ENCODE results near the gene WBP2.

The WBP2 gene

GRCh38 chr17:75855310-75856061 lies at the start of gene WBP2:
WBP2 (minus strand) TSS chr17:75855335; CDS start chr17:75855297, 38 bp downstream.
- peak; percentile 87 to 95 (median 91) for DNase-seq

GRCh38 chr17:75902406-75902805 lies 47.3 kb upstream of the WBP2 start:
- no peak for DNase-seq

DNA sequence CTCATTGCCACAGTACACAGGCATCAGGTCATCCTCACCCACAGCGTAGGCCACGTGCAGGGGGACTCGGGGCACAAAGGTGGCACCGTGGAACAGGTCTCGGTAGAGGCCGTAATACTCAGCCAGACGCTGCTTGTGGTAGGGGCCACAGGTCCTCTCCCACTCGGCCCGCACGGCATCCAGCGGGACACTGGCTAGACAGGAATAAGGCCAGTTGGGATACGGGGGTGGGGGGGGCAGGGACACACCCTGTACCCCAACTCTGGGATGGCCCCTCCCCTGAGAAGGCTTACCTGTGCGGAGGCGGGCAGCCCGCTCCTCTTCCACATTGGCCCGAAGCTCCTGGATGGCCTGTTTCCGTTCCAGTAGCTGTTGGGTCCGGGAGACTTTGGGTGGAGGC lies 46.6 kb upstream of the WBP2 start:
- DNase-seq: no peak

DNA sequence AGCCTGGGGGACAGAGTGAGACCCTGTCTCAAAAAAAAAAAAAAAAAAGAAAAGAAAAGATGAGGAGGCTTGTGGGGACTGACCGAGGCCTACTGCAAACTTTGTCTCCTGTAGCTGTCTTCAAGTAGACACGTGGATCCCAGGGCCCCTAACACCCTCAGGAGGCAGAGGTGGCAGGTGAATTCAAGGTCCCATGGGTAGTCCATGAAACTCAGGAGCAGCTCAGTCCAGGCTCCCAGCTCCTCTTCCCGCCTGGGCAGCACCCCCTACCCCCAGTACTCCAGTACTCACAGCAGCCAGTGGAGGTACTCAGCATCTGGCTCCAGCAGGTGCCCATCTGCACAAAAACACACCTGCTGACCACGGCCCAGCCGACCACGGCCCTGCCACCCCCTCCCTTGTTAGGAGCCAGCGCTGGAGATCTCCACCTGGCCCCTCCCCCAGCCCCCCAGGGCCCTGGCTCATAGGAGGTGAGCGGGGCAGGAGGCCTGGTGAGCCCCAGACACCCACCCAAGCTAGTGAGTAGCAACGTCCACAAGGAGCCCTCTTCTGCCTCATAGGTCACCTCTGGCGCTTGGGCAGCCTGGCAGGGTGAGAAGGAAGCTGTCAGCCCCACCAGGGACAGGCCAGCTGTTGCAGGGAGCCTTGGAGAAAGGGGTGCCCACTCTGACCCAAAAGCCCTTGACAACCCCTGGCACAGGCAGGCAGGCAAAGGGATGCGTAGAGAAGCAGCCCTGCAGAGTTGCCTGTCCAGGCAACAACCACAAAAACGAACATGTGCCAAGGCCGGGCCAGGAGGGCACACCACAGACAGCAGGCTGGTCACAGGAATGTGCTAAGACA lies 45.8 kb upstream of the WBP2 start:
- DNase-seq: no peak

DNA sequence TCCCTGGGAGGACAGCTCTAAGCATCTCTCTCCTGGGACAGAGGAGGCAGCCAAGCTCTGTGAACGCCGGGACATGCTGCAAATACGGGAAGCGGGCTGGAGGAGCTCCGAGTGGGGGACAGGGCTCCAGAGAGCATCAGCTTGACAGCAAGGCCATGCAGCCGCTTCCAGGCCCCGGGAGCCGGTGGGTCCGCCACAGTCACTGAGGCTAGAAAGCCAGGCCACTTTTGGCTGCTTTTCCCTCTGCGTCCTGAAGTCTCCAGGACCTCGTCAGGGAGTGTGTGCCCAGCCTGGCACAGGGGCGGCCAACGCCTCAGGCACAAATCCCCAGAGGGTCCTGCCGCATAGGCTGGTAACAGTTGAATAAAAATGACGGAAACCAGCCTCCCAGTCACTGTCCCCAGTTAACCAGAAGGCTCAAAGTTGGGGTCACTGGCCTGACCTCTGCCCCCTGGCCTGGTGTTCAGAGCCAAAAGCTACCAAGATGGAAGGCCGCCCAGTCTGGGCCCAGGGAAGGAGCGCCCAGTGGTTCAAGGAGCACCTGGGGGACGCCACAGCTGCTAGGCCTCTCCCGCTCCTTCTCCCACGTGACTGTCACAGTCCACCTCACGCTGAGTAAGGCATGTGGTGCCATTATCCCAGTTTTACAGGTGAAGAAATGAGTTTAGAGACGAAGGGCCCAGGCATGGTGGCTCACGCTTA lies 44.8 kb upstream of the WBP2 start:
- no peak for DNase-seq

GRCh38 chr17:75899353-75899752 lies 44.2 kb upstream of the WBP2 start:
- no peak for DNase-seq

- DNase-seq: no peak
Observed at GRCh38 chr17:75898791-75899190, 43.7 kb upstream of the WBP2 start.

DNA sequence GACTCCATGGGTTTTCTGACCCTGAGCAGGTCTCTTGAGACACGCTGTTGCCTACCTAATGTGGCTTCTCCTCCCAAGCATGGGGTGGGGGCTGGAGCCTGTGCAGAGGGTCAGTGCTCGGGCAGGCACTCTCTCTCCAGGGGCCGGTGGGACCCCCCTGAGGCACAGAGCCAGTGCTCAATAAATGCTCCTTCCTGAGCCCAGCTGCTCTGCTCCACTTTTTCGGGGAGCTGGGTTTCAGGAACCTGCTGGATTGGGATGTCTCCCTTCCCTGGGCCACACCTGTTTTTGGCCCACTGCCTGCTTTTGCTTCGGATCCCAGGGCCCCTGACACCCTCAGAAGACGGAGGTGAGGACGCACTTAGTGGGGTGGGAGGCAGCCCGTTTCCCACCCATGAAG lies 42.9 kb upstream of the WBP2 start:
- no peak for DNase-seq

DNA sequence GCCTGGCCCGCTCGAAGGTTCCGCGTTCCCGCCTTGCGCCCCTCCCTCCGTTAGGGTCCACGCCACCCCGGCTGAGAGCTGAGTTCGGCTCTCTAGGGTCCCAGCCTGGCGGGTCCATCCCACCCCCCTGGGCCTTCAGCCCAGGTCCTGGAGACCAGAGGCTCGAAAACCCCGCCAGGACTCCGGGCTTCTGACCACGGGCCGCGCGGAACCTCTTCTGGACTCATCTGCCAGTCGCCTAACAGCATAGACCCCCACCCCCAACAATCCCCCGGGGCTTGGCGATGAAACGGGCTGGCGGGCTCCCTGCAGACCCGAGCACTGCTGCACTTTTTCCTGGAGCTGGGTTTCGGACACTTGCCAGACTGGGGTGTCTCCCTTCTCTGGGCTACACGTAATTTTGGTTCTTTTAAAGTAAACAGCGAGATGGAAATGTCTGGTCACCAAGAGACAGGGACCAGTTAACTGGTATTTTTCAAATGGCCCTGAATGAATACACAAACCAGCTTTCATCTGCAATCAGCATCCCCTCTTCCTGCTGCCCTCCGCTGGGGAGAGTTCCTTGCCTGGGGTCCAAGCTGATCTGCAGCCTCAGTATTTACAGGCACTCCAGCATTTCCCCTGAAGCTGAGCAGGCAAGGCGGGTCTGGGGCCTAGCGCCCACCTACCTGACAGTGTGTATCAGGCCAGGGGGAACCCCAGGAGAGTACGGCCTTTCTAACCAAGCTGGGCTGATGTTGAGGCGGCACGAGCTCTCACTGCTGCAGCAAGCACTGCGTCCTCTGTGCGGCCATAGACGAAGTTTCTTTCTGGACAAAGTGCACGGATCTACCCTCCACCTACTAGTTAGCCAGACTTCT lies 42.3 kb upstream of the WBP2 start:
- no peak for DNase-seq

DNA sequence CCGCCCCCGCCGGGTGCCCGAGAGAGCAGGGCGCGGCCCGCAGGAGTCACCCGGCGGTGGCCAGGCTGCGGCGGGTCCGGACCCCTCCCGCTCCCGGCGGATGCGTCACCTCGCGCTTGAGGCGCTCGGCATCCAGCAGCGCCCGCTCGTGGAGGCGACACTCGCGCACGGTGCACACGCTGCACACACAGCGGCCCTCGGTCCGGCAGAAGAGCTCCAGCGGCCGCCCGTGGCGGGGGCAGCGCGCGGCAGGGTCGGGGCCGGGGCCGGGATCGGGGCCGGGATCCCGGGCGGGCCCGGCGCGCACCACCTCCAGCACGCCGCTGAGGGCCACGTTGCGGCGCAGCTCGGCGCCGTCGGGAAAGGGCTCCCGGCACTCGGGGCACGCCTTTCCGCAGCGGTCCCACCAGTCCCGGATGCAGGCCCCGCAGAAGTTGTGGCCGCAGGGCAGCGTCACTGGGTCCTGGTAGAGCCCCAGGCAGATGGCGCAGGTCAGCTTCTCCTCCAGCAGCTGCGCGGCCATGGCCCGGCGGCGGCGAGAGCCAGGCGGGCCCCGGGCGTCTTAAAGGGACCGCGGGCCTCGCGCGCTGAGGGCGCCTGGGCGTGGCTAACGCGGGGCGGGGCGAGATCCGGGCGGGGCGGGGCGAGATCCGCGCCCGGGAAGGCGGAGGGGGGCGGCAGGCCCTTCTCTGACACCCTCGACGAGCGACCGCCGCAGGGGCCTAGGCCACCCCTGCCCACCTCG lies 41.5 kb upstream of the WBP2 start, which contains the start of gene TRIM65:
TRIM65 (minus strand) TSS at position 537 of the 745 bp plus-strand sequence; CDS start at position 523, 14 bp downstream.
- peak; percentile 53 to 70 (median 57) for DNase-seq

DNA sequence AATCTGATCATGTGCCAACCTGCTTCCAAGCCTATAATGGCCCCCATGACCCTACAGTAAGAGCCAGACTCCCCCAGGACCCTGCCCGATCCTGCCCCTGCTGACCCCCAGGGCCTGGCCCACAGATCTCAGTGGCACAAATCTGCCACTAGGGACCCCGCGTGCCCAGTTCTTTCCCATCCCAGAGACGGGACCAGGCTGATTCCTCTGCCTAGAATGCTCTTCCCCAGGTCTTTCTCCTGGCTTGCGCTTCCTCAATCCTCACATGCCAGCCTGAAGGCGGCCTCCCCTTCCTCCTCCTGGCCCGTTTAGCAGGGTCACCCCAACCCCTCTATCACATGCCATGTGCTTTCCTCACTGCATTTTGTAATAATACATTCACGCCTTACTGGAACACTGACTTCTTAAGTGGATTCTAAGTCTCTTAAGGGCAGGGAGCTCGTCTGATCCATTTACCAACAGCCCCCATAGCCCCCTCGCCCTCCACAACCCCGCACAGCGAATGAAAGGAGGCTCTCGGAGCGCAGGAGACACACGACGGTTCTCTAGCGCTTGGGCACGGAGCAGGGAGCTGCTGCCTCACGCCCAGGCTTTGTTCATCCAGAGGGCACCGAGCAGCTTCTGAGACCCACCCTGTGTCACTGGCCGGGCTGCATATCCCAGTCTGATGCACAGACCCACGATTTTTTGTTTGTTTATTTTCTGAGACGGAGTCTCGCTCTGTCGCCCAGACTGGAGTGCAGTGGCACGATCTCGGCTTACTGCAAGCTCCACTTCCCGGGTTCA lies 40.4 kb upstream of the WBP2 start:
- no peak for DNase-seq

DNA sequence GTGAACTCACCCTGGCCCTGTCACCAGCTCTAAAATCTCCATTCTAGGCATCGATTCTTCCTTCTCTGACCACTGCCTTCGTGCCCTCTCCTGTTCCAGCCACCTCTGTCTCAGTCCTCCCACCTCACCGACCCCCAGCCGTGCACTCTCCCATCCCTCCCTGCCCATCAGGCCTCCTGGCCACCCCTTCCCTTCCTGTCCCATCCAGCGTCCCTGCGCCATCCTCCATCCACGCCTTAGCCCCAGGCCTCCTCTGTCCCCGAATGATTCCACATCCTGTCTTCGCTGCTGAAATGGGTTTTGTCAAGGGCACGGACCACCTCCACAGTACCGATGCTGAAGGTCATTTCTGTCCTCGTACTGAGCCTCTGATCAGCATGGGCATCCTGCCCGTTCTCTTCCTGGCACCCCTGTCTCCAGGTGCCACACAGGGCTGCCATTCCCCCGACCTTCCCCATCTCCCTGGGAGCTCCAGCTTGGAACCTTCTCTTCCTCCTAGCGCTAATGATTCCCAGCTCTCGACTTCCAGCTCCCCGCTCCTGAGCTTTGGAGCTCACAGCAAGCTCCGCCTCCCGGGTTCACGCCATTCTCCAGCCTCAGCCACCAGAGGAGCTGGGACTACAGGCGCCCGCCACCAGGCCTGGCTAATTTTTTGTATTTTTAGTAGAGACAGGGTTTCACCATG lies 39.1 kb upstream of the WBP2 start:
- no peak for DNase-seq

DNA sequence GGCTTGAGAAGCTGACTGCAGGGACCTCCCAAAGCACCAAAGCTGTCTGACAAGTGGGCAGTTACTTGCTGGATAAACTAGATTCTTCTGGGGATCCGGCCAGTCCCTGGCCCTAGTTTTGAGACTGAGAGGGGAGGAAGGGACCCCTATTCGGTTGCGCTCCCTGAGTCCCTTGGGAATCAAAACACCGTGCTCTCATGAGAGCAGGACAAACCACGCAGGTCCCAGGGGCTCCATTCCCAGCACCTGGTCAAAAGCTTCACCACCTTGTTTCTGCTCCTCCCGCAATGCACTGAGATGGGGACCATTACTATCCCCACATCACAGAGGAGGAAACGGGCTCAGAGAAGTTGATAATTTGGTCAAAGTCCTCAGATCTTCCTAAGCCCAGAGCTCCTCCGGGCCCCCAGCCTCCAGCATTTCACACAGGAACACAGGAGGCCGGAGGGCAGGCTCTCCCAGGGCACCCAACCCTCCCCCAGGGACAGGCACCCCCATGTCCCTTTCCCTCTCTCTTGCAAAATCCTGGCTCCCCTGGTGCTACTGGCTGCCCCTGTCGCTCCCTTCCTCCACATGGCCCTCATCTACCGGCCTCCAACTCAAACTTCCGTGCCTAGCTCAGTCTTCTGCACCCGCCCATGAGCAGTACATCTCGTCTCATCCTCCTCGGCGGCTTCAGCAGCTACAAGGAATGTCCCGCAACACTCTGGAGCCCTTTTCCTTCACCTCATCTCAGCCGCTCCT lies 38.3 kb upstream of the WBP2 start:
- no peak for DNase-seq

DNA sequence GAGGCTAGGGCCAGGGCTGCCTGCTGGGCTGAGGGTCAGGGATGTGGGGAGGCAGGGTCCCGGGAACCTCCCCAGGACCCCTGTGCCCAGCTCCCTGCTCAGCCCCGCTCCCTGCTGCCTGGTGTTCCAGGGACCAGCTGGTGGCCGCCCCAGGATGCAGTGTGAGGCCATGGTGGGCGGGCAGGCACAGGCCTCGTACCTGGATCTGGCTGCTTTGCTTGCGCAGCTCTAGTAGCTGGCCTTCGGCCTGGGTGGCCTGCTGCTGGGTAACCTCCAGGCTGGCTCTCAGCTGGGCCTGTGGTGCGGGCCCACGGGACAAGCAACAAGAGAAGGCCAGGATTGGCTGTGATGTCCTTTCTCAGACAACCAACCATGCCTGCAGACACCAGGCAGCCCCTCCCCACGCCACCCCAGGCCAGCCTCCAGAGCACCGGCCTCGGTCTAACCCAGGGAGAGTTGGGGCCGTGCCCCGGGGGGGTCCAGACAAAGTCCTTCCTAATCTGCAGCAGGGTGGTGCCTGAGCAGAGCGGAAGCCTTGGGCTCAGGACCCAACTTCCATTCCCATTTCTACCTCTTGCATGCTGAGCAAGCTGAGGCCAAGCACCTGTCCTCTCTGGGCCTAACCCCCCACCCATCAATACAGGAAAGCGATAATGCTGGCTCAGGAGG lies 37.6 kb upstream of the WBP2 start:
- DNase-seq: no peak

- DNase-seq: no peak
Observed at GRCh38 chr17:75891605-75892555, 36.7 kb upstream of the WBP2 start.

GRCh38 chr17:75891022-75891604 lies 36.0 kb upstream of the WBP2 start:
- no peak for DNase-seq

DNA sequence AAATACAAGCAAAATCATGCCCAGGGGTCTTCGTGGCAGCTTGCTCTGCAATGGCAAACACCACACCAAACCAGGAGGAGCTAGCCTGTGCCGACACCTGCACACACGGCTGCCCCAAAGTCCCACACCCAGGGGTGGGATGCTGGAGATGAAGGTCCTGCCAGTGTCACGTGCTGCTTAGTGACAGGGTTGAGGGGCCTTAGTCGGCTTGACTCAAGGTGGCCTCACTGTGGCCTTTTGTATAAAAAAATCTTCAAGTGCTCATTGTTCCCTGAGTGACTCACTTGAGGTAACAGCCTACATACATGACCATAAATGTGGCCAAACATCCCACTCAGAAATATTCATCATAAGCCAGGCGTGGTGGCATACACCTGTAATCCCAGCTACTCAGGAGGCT lies 34.3 kb upstream of the WBP2 start:
- DNase-seq: no peak

All from activated naive CD4-positive, alpha-beta T cell (primary cell).